IMR-90 (cell line): ENCODE data around the gene SPPL3. TPM values are rescaled to one million over a fixed set of nuclear protein-coding genes. Genes with fewer than 3 reads are reported as not detected.

Experiments
- ATAC-seq: fragments of 200-7000 bp; cut with Tn5 transposase; 2 replicates; pipeline ENCODE4 v1.9.1; 2020; ENCODE audit warnings: low read depth, mild to moderate bottlenecking, moderate library complexity
- BruUV-seq: library from RNA; stranded (reverse); fragments of 400-500 nt; replicated peaks from 2 replicates; lab custom pipeline; 2021; lab: Mats Ljungman, UMichigan
- CTCF ChIA-PET: fragments of 300-600 bp; formaldehyde crosslinking; extraction: SDS; loops from one replicate; lab custom pipeline; 2021; ENCODE audit warnings: antibody characterized with exemption; lab: Yijun Ruan, JAX
- POLR2A ChIA-PET: fragments of 300-600 bp; sonication (Branson Sonifier 250); formaldehyde crosslinking; loops from one replicate; lab custom pipeline; 2022; ENCODE audit warnings: antibody characterized with exemption; ENCODE audit not compliant: unreplicated experiment; lab: Charles Lee
- DNase-seq: peaks from one replicate; pipeline ENCODE4 v3.0.0; 2013
- H2AFZ ChIP-seq: replicated peaks from 2 replicates; pipeline ENCODE3; 2013; ENCODE audit warnings: low read length, mild to moderate bottlenecking; ENCODE audit not compliant: poor library complexity
- H2AK5ac ChIP-seq: 2 replicates; pipeline ENCODE4 v1.6.1; 2013; ENCODE audit warnings: low read depth, low read length, inconsistent platforms
- H2AK9ac ChIP-seq: replicated peaks from 2 replicates; pipeline ENCODE3; 2013; ENCODE audit warnings: mild to moderate bottlenecking, low read depth, low read length, moderate library complexity; ENCODE audit not compliant: poor library complexity
- H2BK120ac ChIP-seq: 2 replicates; pipeline ENCODE4 v1.6.1; 2013; ENCODE audit warnings: low read depth, low read length, inconsistent platforms
- H2BK15ac ChIP-seq: 3 replicates; pipeline ENCODE4 v1.6.1; 2013; ENCODE audit warnings: low read depth, low read length, inconsistent platforms
- H2BK20ac ChIP-seq: 2 replicates; pipeline ENCODE4 v1.6.1; 2013; ENCODE audit warnings: low read depth, mild to moderate bottlenecking, inconsistent platforms, low read length, moderate library complexity
- H2BK5ac ChIP-seq: 2 replicates; pipeline ENCODE4 v1.6.1; 2013; ENCODE audit warnings: mild to moderate bottlenecking, low read depth, low read length, inconsistent platforms; ENCODE audit not compliant: poor library complexity, severe bottlenecking
- H3K14ac ChIP-seq: replicated peaks from 2 replicates; pipeline ENCODE4 v1.6.1; 2013; ENCODE audit warnings: low read depth, low read length, inconsistent platforms
- H3K18ac ChIP-seq: 2 replicates; pipeline ENCODE4 v1.6.1; 2013; ENCODE audit warnings: low read depth, low read length, control low read depth
- H3K23ac ChIP-seq: 2 replicates; pipeline ENCODE4 v1.6.1; 2013; ENCODE audit warnings: low read depth, low read length, inconsistent platforms
- H3K27ac ChIP-seq: 2 replicates; pipeline ENCODE4 v1.5.1; 2013; ENCODE audit warnings: mild to moderate bottlenecking, control low read depth, low read length; ENCODE audit not compliant: insufficient read depth
- H3K27me3 ChIP-seq: 2 replicates; pipeline ENCODE4 v1.6.1; 2013; ENCODE audit warnings: low read length; ENCODE audit not compliant: control insufficient read depth, insufficient read depth
- H3K36me3 ChIP-seq: 2 replicates; pipeline ENCODE4 v1.6.1; 2013; ENCODE audit warnings: low read length, mixed read lengths; ENCODE audit not compliant: control insufficient read depth, insufficient read depth
- H3K4ac ChIP-seq: 2 replicates; pipeline ENCODE4 v1.6.1; 2013; ENCODE audit warnings: low read depth, low read length, inconsistent platforms
- H3K4me1 ChIP-seq: 2 replicates; pipeline ENCODE4 v1.6.1; 2013; ENCODE audit warnings: low read length, mixed read lengths; ENCODE audit not compliant: control insufficient read depth, insufficient read depth
- H3K4me2 ChIP-seq: 2 replicates; pipeline ENCODE4 v1.6.1; 2013; ENCODE audit warnings: low read depth, mild to moderate bottlenecking, control low read depth, low read length, moderate library complexity
- H3K4me3 ChIP-seq: 2 replicates; pipeline ENCODE4 v1.5.1; 2013; ENCODE audit warnings: low read depth, mild to moderate bottlenecking, control low read depth, low read length, moderate library complexity; ENCODE audit not compliant: insufficient read depth
- H3K56ac ChIP-seq: 2 replicates; pipeline ENCODE4 v1.6.1; 2013; ENCODE audit warnings: low read length, inconsistent platforms; ENCODE audit not compliant: insufficient read depth; ENCODE audit errors: extremely low read depth
- H3K79me1 ChIP-seq, 2 experiments: 2 replicates each; pipeline ENCODE4 v1.6.1; 2013; ENCODE audit warnings: low read length in 2 of 2, inconsistent platforms in 1 of 2, low read depth in 1 of 2
- H3K9ac ChIP-seq: 2 replicates; pipeline ENCODE4 v1.6.1; 2013; ENCODE audit warnings: low read depth, low read length, control low read depth
- H3K9me1 ChIP-seq: 2 replicates; pipeline ENCODE4 v1.6.1; 2013; ENCODE audit warnings: low read length, inconsistent platforms; ENCODE audit not compliant: insufficient read depth
- H3K9me3 ChIP-seq: 2 replicates; pipeline ENCODE4 v1.6.1; 2013; ENCODE audit warnings: low read length; ENCODE audit not compliant: control insufficient read depth, insufficient read depth
- H4K20me1 ChIP-seq: 2 replicates; pipeline ENCODE4 v1.6.1; 2013; ENCODE audit warnings: low read length, inconsistent platforms; ENCODE audit not compliant: insufficient read depth
- H4K5ac ChIP-seq: 2 replicates; pipeline ENCODE4 v1.6.1; 2013; ENCODE audit warnings: mild to moderate bottlenecking, low read depth, low read length, control low read depth
- H4K8ac ChIP-seq, 2 experiments: 2 replicates each; pipeline ENCODE4 v1.6.1; 2013; ENCODE audit warnings: low read depth in 2 of 2, low read length in 2 of 2, control low read depth in 1 of 2, inconsistent platforms in 1 of 2
- H4K91ac ChIP-seq: 2 replicates; pipeline ENCODE4 v1.6.1; 2013; ENCODE audit warnings: low read depth, low read length, inconsistent platforms; ENCODE audit not compliant: insufficient read depth
- BHLHE40 ChIP-seq: fragments of 150-350 bp; IDR thresholded peaks from 2 replicates; pipeline ENCODE4 v1.6.1; 2016; ENCODE audit warnings: mild to moderate bottlenecking, low read depth, low read length
- CEBPB ChIP-seq: IDR thresholded peaks from 2 replicates; pipeline ENCODE4 v1.6.1; 2012; ENCODE audit warnings: low read depth, low read length, improper control_type of control experiment
- CHD1 ChIP-seq: IDR thresholded peaks from 2 replicates; pipeline ENCODE4 v1.6.1; 2012; ENCODE audit warnings: low read depth, low read length, improper control_type of control experiment
- CTCF ChIP-seq: conservative IDR thresholded peaks from 2 replicates; pipeline ENCODE4 v1.5.1; 2012; ENCODE audit warnings: mild to moderate bottlenecking, low read depth, low read length, improper control_type of control experiment
- ELK1 ChIP-seq: fragments of 150-350 bp; IDR thresholded peaks from 2 replicates; pipeline ENCODE4 v1.6.1; 2016; ENCODE audit warnings: low read depth, mild to moderate bottlenecking, low read length, moderate library complexity, borderline replicate concordance
- FOS ChIP-seq: fragments of 150-350 bp; IDR thresholded peaks from 2 replicates; pipeline ENCODE4 v1.6.1; 2016; ENCODE audit warnings: low read depth, low read length
- MAFK ChIP-seq: IDR thresholded peaks from 2 replicates; pipeline ENCODE4 v1.6.1; 2012; ENCODE audit warnings: low read depth, low read length, improper control_type of control experiment
- MAZ ChIP-seq: IDR thresholded peaks from 2 replicates; pipeline ENCODE4 v1.6.1; 2012; ENCODE audit warnings: low read depth, mild to moderate bottlenecking, low read length, improper control_type of control experiment, moderate library complexity, borderline replicate concordance
- MXI1 ChIP-seq: IDR thresholded peaks from 2 replicates; pipeline ENCODE4 v1.6.1; 2012; ENCODE audit warnings: low read depth, mild to moderate bottlenecking, low read length, moderate library complexity, borderline replicate concordance
- NFE2L2 ChIP-seq: fragments of 150-350 bp; IDR thresholded peaks from 2 replicates; pipeline ENCODE4 v1.6.1; 2016; ENCODE audit warnings: low read depth, mild to moderate bottlenecking, low read length
- POLR2A ChIP-seq: IDR thresholded peaks from 2 replicates; pipeline ENCODE4 v1.6.1; 2012; ENCODE audit warnings: mild to moderate bottlenecking, low read depth, low read length
- RAD21 ChIP-seq: IDR thresholded peaks from 2 replicates; pipeline ENCODE4 v1.6.1; 2012; ENCODE audit warnings: low read length, improper control_type of control experiment
- RCOR1 ChIP-seq: IDR thresholded peaks from 2 replicates; pipeline ENCODE4 v1.6.1; 2012; ENCODE audit warnings: mild to moderate bottlenecking, low read length, improper control_type of control experiment; ENCODE audit not compliant: insufficient replicate concordance
- RFX5 ChIP-seq: IDR thresholded peaks from 2 replicates; pipeline ENCODE4 v1.8.0; 2012; ENCODE audit warnings: low read depth, mild to moderate bottlenecking, low read length, moderate library complexity
- SMC3 ChIP-seq: fragments of 150-350 bp; IDR thresholded peaks from 2 replicates; pipeline ENCODE4 v1.6.1; 2016; ENCODE audit warnings: low read depth, mild to moderate bottlenecking, antibody characterized with exemption, low read length, moderate library complexity
- WGBS, 2 experiments: methylation state at CpG; one replicate each; pipeline versions ENCODE4 v1.1.5 to v1.1.7; 2013; ENCODE audit warnings: missing lambda C conversion rate in 2 of 2; ENCODE audit not compliant: insufficient read length in 1 of 2; ENCODE audit errors: extremely low coverage in 2 of 2; 5-methylcytosine and 5-hydroxymethylcytosine counted together
- dilution Hi-C: fragments of 300-500 bp; cut with HindIII; formaldehyde crosslinking; loops from one replicate; pipeline ENCODE4 v1.14.3; 2018; ENCODE audit warnings: low sequenced_read_pairs; ENCODE audit not compliant: unreplicated experiment
- in situ Hi-C: fragments of 300-500 bp; cut with MboI; formaldehyde crosslinking; loops from 3 replicates; pipeline ENCODE4 v1.14.3; 2019; ENCODE audit warnings: low sequenced_read_pairs, inconsistent platforms, mixed read lengths
- intact Hi-C: fragments of 100-400 bp; cut with micrococcal nuclease; formaldehyde crosslinking; loops from 2 replicates; pipeline ENCODE4 v1.10.0; 2022
- polyA plus RNA-seq, 3 experiments: library from polyadenylated mRNA; depleted of rRNA; stranded (reverse); fragments of >200 nt; gene quantifications; 2 replicates each; pipeline ENCODE4 v1.2.3, GENCODE V29; 2012; ENCODE audit warnings: low replicate concordance in 1 of 3
- total RNA-seq: library from RNA; depleted of rRNA; stranded (reverse); fragments of >200 nt; gene quantifications from 2 replicates; pipeline ENCODE4 v1.2.3, GENCODE V29; 2012
- TF ChIP-seq, protein P1 (sequence below): fragments of 150-350 bp; IDR thresholded peaks from 2 replicates; pipeline ENCODE4 v1.6.1; 2017; ENCODE audit warnings: mild to moderate bottlenecking, antibody characterized with exemption, low read length, low read depth

The SPPL3 gene
- total and polyA plus RNA-seq, 2 of the 4 experiments (the other 2 are of a cell fraction), result 1.6 to 18.0 TPM

- no peak overlapping the region for H2BK120ac ChIP-seq
- no peak overlapping the region for H4K5ac ChIP-seq
- intact Hi-C loops (no loop called here), dilution Hi-C loops (no loop called here), in situ Hi-C loops (no loop called here)
- no peak overlapping the region for H4K91ac ChIP-seq
- H3K23ac ChIP-seq, result peak overlapping the region; percentile 10; the same call in 1 of the 2 replicates
- peaks cover 14 to 26% of the 10 kb centered on the region in 2 experiments for H3K79me1 ChIP-seq
- H2AK5ac ChIP-seq, result no peak overlapping the region
- no peak overlapping the region for H3K18ac ChIP-seq
- H3K9me1 ChIP-seq, result no peaks in the 10 kb centered on the region; the same call in 1 of the 2 replicates
- TF ChIP-seq FOS (no peak), MXI1 (no peak), MAZ (no peak), MAFK (no peak), NFE2L2 (no peak), POLR2A (no peak), CTCF (no peak), RAD21 (no peak), RFX5 (no peak), SMC3 (no peak), ELK1 (no peak), CEBPB (no peak), BHLHE40 (no peak), RCOR1 (no peak), CHD1 (no peak)
- TF ChIP-seq, protein P1, sequence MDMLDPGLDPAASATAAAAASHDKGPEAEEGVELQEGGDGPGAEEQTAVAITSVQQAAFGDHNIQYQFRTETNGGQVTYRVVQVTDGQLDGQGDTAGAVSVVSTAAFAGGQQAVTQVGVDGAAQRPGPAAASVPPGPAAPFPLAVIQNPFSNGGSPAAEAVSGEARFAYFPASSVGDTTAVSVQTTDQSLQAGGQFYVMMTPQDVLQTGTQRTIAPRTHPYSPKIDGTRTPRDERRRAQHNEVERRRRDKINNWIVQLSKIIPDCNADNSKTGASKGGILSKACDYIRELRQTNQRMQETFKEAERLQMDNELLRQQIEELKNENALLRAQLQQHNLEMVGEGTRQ, result no peak
- no peak overlapping the region for H4K8ac ChIP-seq
- peaks cover 5% of the 10 kb centered on the region; the same call in 1 of the 2 replicates for H4K20me1 ChIP-seq
- H3K27ac ChIP-seq, result no peak overlapping the region
- no peak overlapping the region for H3K4me2 ChIP-seq
- H3K36me3 ChIP-seq, result no peaks in the 10 kb centered on the region
- no peak overlapping the region for H2AK9ac ChIP-seq
- ChIA-PET CTCF (interaction anchor here (1.0 to 1.5 kb wide), 2 partner anchors 15 to 48 kb away, joined by 3 to 4 read pairs; no protein-coding TSS in a partner anchor), POLR2A (no interaction called here)
- H2AFZ ChIP-seq, result no peak overlapping the region
- no peak overlapping the region for H2BK20ac ChIP-seq
- H3K9me3 ChIP-seq, result peaks cover 2% of the 10 kb centered on the region
- no peak overlapping the region for H3K4ac ChIP-seq
- H2BK5ac ChIP-seq, result no peak overlapping the region
- H3K4me3 ChIP-seq, result no peak overlapping the region
- no peaks in the 10 kb centered on the region for H3K27me3 ChIP-seq
- H2BK15ac ChIP-seq, result no peak overlapping the region
- H3K14ac ChIP-seq, result no peak overlapping the region
- no peak overlapping the region for H3K56ac ChIP-seq
- ATAC-seq (no peak), DNase-seq (no peak)
- no peak overlapping the region for H3K9ac ChIP-seq
- WGBS, 2 experiments, result 100% methylated on average over 1 of the region's 2 CpGs; no CpG with 5 or more reads in 1 of the 2 experiments
- no TSS peak for BruUV-seq
- H3K4me1 ChIP-seq, result no peaks in the 10 kb centered on the region
Observed at GRCh38 chr12:120801146-120801545, 103.0 kb downstream of the SPPL3 start.
